Measurements from ENCODE around the gene RBP2. TPM values are rescaled to one million over a fixed set of nuclear protein-coding genes. Genes with fewer than 3 reads are reported as not detected.

The RBP2 gene
- polyA plus RNA-seq, 1 donor from 2014 or later = not detected

- H3K4me3 ChIP-seq (ENCODE audit: low read length) = no peak overlapping the region
- no peaks in the 10 kb centered on the region for H3K36me3 ChIP-seq (ENCODE audit: insufficient read depth, low read length)
- no peaks in the 10 kb centered on the region for H3K9me2 ChIP-seq (ENCODE audit: insufficient read depth, low read length)
- TF ChIP-seq POLR2AphosphoS5 (IDR thresholded peaks at IDR 0.05) (no peak), REST (IDR thresholded peaks at IDR 0.05; ENCODE audit: borderline replicate concordance) (no peak), MXI1 (conservative IDR thresholded peaks at IDR 0.05; ENCODE audit: poor library complexity, severe bottlenecking) (no peak), CTCF (IDR thresholded peaks at IDR 0.05; ENCODE audit: poor library complexity, severe bottlenecking) (no peak), EP300 (conservative IDR thresholded peaks at IDR 0.05; ENCODE audit: poor library complexity, severe bottlenecking) (no peak), SMC3 (conservative IDR thresholded peaks at IDR 0.05; ENCODE audit: poor library complexity) (no peak), TAF1 (IDR thresholded peaks at IDR 0.05; ENCODE audit: low read depth) (no peak), EZH2 (IDR thresholded peaks at IDR 0.05; ENCODE audit: borderline replicate concordance, insufficient read depth, low read length, poor library complexity, severe bottlenecking) (no peak)
- H3K9me3 ChIP-seq (ENCODE audit: low read length) = no peaks in the 10 kb centered on the region
- no peak overlapping the region for H3K9ac ChIP-seq (ENCODE audit: low read length)
- H4K20me1 ChIP-seq (ENCODE audit: insufficient read depth) = no peaks in the 10 kb centered on the region
- H3K79me2 ChIP-seq (replicated peaks; ENCODE audit: insufficient read depth, low read length) = no peaks in the 10 kb centered on the region
- no peak overlapping the region for H3K27ac ChIP-seq (ENCODE audit: low read length)
- no peaks in the 10 kb centered on the region for H3F3A ChIP-seq (ENCODE audit: insufficient read depth, low read length, poor library complexity, severe bottlenecking)
- no peak overlapping the region for H3K4me2 ChIP-seq (ENCODE audit: low read length)
- H3K27me3 ChIP-seq (ENCODE audit: insufficient read depth, low read depth, low read length) = no peaks in the 10 kb centered on the region
- no peak overlapping the region for H2AFZ ChIP-seq (ENCODE audit: low read depth, low read length)
Measured at GRCh38 chr3:139522421-139522820, 46.1 kb upstream of the RBP2 start.

- H3K79me2 ChIP-seq (replicated peaks; ENCODE audit: insufficient read depth, low read length) = no peaks in the 10 kb centered on the region
- no peaks in the 10 kb centered on the region for H4K20me1 ChIP-seq (ENCODE audit: insufficient read depth)
- H3K4me3 ChIP-seq (ENCODE audit: low read length) = no peak overlapping the region
- no peak overlapping the region for H3K9ac ChIP-seq (ENCODE audit: low read length)
- H2AFZ ChIP-seq (ENCODE audit: low read depth, low read length) = no peak overlapping the region
- H3K36me3 ChIP-seq (ENCODE audit: insufficient read depth, low read length) = no peaks in the 10 kb centered on the region
- no peaks in the 10 kb centered on the region for H3K9me2 ChIP-seq (ENCODE audit: insufficient read depth, low read length)
- H3K9me3 ChIP-seq (ENCODE audit: low read length) = no peaks in the 10 kb centered on the region
- no peaks in the 10 kb centered on the region for H3F3A ChIP-seq (ENCODE audit: insufficient read depth, low read length, poor library complexity, severe bottlenecking)
- H3K4me2 ChIP-seq (ENCODE audit: low read length) = no peak overlapping the region
- TF ChIP-seq MXI1 (conservative IDR thresholded peaks at IDR 0.05; ENCODE audit: poor library complexity, severe bottlenecking) (no peak), SMC3 (conservative IDR thresholded peaks at IDR 0.05; ENCODE audit: poor library complexity) (no peak), EZH2 (IDR thresholded peaks at IDR 0.05; ENCODE audit: borderline replicate concordance, insufficient read depth, low read length, poor library complexity, severe bottlenecking) (no peak), REST (IDR thresholded peaks at IDR 0.05; ENCODE audit: borderline replicate concordance) (no peak), TAF1 (IDR thresholded peaks at IDR 0.05; ENCODE audit: low read depth) (no peak), CTCF (IDR thresholded peaks at IDR 0.05; ENCODE audit: poor library complexity, severe bottlenecking) (no peak), EP300 (conservative IDR thresholded peaks at IDR 0.05; ENCODE audit: poor library complexity, severe bottlenecking) (no peak), RAD21 (conservative IDR thresholded peaks at IDR 0.05) (no peak), POLR2AphosphoS5 (IDR thresholded peaks at IDR 0.05) (no peak)
- no peaks in the 10 kb centered on the region for H3K27me3 ChIP-seq (ENCODE audit: insufficient read depth, low read depth, low read length)
- no peak overlapping the region for H3K27ac ChIP-seq (ENCODE audit: low read length)
Measured at GRCh38 chr3:139521816-139522215, 45.5 kb upstream of the RBP2 start.
